Kidney (tissue), 14 donors: ENCODE data around the gene MARCHF10. TPM values are rescaled to one million over a fixed set of nuclear protein-coding genes. Genes with fewer than 3 reads are reported as not detected.

Experiments used
- DNase-seq, 5 donors: peaks; one replicate each; pipeline ENCODE4 v3.0.0-alpha.2; 2013 to 2020
- FAIRE-seq: peaks from 2 replicates; lab custom pipeline; 2012; peaks lifted over from hg19 to GRCh38; lab: Jason Lieb, UNC
- H3K27ac ChIP-seq, 2 donors: one replicate each; pipeline ENCODE4 v1.7.0; 2013; ENCODE audit warnings: low read depth in 2 of 2, low read length in 2 of 2, inconsistent platforms in 1 of 2
- H3K27me3 ChIP-seq: one replicate; pipeline ENCODE4 v1.7.1; 2013; ENCODE audit warnings: low read length, inconsistent platforms; ENCODE audit not compliant: control insufficient read depth, insufficient read depth
- H3K36me3 ChIP-seq, 3 donors: one replicate each; pipeline versions ENCODE4 v1.7.0 to v1.7.1; 2013; ENCODE audit warnings: low read length in 3 of 3, control low read depth in 1 of 3, inconsistent platforms in 1 of 3; ENCODE audit not compliant: insufficient read depth in 3 of 3, control insufficient read depth in 2 of 3
- H3K4me1 ChIP-seq, 3 donors: one replicate each; pipeline versions ENCODE4 v1.7.0 to v1.7.1; 2013; ENCODE audit warnings: low read length in 3 of 3, inconsistent platforms in 1 of 3, low read depth in 1 of 3; ENCODE audit not compliant: control insufficient read depth in 2 of 3, insufficient read depth in 2 of 3
- H3K4me3 ChIP-seq, 3 donors: one replicate each; pipeline versions ENCODE4 v1.7.0 to v1.8.1; 2013; ENCODE audit warnings: low read length in 3 of 3, control low read depth in 1 of 3, inconsistent platforms in 1 of 3
- H3K9ac ChIP-seq, 3 donors: one replicate each; pipeline versions ENCODE4 v1.7.0 to v1.7.1; 2013; ENCODE audit warnings: low read length in 3 of 3, control low read depth in 1 of 3, inconsistent platforms in 1 of 3
- H3K9me3 ChIP-seq, 3 donors: one replicate each; pipeline versions ENCODE4 v1.7.0 to v1.7.1; 2013; ENCODE audit warnings: low read length in 3 of 3, control low read depth in 1 of 3, inconsistent platforms in 1 of 3; ENCODE audit not compliant: control insufficient read depth in 2 of 3, insufficient read depth in 1 of 3
- CTCF ChIP-seq: IDR thresholded peaks from 3 replicates; pipeline ENCODE4 v1.5.1; 2012; ENCODE audit warnings: mild to moderate bottlenecking, moderate library complexity, borderline replicate concordance; ENCODE audit not compliant: insufficient read depth; ENCODE audit errors: extremely low read depth
- intact Hi-C: fragments of 100-400 bp; cut with DNase I; formaldehyde crosslinking; loops from one replicate; pipeline ENCODE4 v1.11.1; 2022
- polyA plus RNA-seq: library from polyadenylated mRNA; stranded (reverse); fragments of 350-450 nt; fragmentation: Illumina TruSeq; extraction: RNeasy Lipid Tissue Mini Kit (QIAGEN cat#74804); gene quantifications from one replicate; pipeline ENCODE4 v1.2.3, GENCODE V29; 2014; ENCODE audit warnings: low read depth, low replicate concordance; ENCODE audit not compliant: insufficient read depth
- total RNA-seq: library from RNA; stranded (reverse); fragmentation: NEBNext Ultra II Directional; extraction: Animal tissue kit (Norgen Biotek cat#: 25700); gene quantifications from one replicate; pipeline ENCODE4 v1.2.1, GENCODE V29; 2021
- donor health status: control.
- donor health status: control.
- donor health status: control.
- donor health status: control.
- donor health status: control.
- donor health status: DM: yes; HTN: yes; CAD: no.
- donor health status: Normal renal cell carcinoma (clear cell type).

The MARCHF10 gene
- total and polyA plus RNA-seq, 2 donors from 2014 or later: 0.66 to 6.3 TPM

- Histone ChIP-seq H3K4me1 (peaks cover 0 to 9% (median 3%) of the 10 kb centered on the region in 3 donors), H3K9ac (no peak overlapping the region), H3K27me3 (no peaks in the 10 kb centered on the region), H3K27ac (no peak overlapping the region), H3K9me3 (no peaks in the 10 kb centered on the region), H3K36me3 (no peaks in the 10 kb centered on the region), H3K4me3 (no peak overlapping the region)
- intact Hi-C loops: no loop called here
- no peak for TF ChIP-seq CTCF
- peak in 1 of 5 donors; percentile 61 for DNase-seq
- FAIRE-seq: no peak
Measured at GRCh38 chr17:62822080-62822904, 14.2 kb upstream of the MARCHF10 start.

GRCh38 chr17:62821189-62822079 is 13.3 kb upstream of the MARCHF10 start:
- H3K9me3 ChIP-seq: no peaks in the 10 kb centered on the region
- DNase-seq (no peak), FAIRE-seq (no peak)
- intact Hi-C loops: no loop called here
- TF ChIP-seq CTCF: no peak
- H3K27ac ChIP-seq: no peak overlapping the region
- no peak overlapping the region for H3K4me3 ChIP-seq
- H3K27me3 ChIP-seq: no peaks in the 10 kb centered on the region
- H3K4me1 ChIP-seq: peaks cover 0 to 9% (median 5%) of the 10 kb centered on the region in 3 donors
- H3K36me3 ChIP-seq: no peaks in the 10 kb centered on the region
- H3K9ac ChIP-seq: no peak overlapping the region

- peaks cover 0 to 9% (median 6%) of the 10 kb centered on the region in 3 donors for H3K4me1 ChIP-seq
- H3K27ac ChIP-seq: peak overlapping the region in 1 of 2 donors; percentile 20
- H3K4me3 ChIP-seq: no peak overlapping the region
- H3K27me3 ChIP-seq: no peaks in the 10 kb centered on the region
- no peaks in the 10 kb centered on the region for H3K9me3 ChIP-seq
- FAIRE-seq: no peak
- H3K9ac ChIP-seq: no peak overlapping the region
- no peak for TF ChIP-seq CTCF
- intact Hi-C loops: no loop called here
- H3K36me3 ChIP-seq: no peaks in the 10 kb centered on the region
- peak; percentile 80 to 93 (median 87) for DNase-seq
Measured at GRCh38 chr17:62819511-62820221, 11.6 kb upstream of the MARCHF10 start.
